Astrocyte of the spinal cord (primary cell): ENCODE results near the gene ATG16L1.
"Not testable (repeated sequence)": the region's sequence is repeated elsewhere in the genome, so short reads cannot be mapped to it uniquely, and the experiment has no call there.

Experiments used
- DNase-seq: peaks from one replicate; pipeline ENCODE4 v3.0.0; 2011; ENCODE audit warnings: low read depth, low spot score
- H3K4me3 ChIP-seq: 2 replicates; pipeline ENCODE4 v1.5.1; 2011; ENCODE audit warnings: low read depth, mild to moderate bottlenecking, low read length, moderate library complexity
- in situ Hi-C: cut with HindIII; loops from 2 replicates; pipeline ENCODE4 v1.10.0; 2017; ENCODE audit warnings: low sequenced_read_pairs
- TF ChIP-seq, protein P1 (sequence below): IDR thresholded peaks from 2 replicates; pipeline ENCODE4 v1.5.1; 2012; ENCODE audit warnings: low read depth, mild to moderate bottlenecking, low read length, inconsistent platforms

Gene ATG16L1

DNA sequence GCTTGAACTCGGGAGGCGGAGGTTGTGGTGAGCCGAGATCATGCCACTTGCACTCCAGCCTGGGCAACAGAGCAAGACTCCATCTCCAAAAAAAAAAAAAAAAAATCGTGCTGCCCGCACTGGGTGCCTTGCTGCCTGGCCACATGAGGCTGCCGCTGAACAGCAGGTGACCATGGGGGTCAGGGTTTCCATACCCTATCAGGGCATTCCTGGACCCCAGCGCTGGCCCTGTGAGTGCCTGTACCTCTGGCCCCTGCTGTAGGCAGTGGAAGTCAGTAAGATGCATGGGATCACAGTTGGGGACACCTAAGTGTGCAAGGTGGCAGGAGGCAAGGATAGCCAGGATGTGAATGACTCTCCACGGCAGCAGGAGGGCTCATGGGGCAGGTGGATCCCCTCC is 75.0 kb downstream of the ATG16L1 start:
- TF ChIP-seq, protein P1, sequence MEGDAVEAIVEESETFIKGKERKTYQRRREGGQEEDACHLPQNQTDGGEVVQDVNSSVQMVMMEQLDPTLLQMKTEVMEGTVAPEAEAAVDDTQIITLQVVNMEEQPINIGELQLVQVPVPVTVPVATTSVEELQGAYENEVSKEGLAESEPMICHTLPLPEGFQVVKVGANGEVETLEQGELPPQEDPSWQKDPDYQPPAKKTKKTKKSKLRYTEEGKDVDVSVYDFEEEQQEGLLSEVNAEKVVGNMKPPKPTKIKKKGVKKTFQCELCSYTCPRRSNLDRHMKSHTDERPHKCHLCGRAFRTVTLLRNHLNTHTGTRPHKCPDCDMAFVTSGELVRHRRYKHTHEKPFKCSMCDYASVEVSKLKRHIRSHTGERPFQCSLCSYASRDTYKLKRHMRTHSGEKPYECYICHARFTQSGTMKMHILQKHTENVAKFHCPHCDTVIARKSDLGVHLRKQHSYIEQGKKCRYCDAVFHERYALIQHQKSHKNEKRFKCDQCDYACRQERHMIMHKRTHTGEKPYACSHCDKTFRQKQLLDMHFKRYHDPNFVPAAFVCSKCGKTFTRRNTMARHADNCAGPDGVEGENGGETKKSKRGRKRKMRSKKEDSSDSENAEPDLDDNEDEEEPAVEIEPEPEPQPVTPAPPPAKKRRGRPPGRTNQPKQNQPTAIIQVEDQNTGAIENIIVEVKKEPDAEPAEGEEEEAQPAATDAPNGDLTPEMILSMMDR = no peak
- in situ Hi-C loops = no loop called here
- H3K4me3 ChIP-seq = no peak overlapping the region
- DNase-seq = no peak

DNA sequence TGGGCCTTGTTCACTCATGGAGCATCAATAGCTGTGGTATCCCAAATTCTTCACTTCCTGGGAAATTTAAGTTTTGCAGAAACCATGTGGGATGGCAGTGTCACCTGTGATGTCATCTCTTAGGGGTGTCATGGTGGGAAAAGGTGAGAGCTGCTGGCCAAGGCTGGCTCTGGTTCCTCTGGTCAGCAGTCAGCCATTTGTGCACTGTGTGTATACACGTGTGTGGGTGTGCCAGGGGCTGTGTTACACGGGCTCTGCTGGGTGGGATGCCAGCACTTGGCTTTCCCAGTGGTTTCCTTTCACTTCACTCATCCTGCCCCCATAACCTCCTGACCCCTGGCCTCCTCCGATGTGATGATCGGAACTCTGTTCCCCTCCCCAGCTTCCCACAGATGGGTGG is 77.4 kb downstream of the ATG16L1 start:
- in situ Hi-C loops = no loop called here
- H3K4me3 ChIP-seq = no peak overlapping the region
- TF ChIP-seq, protein P1 = no peak
- no peak for DNase-seq

DNA sequence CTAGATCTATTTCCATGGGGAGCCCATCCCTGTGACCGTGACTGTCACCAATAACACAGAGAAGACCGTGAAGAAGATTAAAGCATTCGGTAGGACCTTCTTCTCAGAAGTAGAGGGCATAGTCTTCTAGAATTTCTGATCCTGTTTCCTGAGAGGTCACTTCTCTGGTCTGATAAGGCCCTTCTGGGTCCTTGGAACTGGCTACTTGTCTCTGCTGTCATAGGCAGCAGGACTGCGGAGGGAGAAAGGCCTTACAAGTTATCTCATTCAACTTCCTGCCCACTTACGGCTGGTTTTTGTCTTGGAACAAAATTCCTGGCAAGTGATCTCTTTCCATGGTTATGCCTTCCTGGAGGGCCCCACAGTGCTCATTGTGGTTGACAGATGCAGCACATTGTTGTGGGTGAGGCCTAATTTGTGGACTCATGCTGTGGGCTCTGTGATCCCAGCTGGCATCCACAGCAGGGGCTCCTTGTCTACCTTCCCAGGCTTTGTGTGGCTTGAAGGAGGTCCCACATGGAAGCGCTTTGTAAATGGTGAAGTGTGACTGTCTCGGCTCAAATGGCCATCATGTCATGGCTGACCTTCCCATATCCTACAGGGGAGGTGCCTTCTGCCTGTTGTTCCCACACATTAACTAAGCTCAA is 78.1 kb downstream of the ATG16L1 start:
- TF ChIP-seq, protein P1 = no peak
- in situ Hi-C loops = no loop called here
- no peak overlapping the region for H3K4me3 ChIP-seq
- peak; percentile 50 for DNase-seq

DNA sequence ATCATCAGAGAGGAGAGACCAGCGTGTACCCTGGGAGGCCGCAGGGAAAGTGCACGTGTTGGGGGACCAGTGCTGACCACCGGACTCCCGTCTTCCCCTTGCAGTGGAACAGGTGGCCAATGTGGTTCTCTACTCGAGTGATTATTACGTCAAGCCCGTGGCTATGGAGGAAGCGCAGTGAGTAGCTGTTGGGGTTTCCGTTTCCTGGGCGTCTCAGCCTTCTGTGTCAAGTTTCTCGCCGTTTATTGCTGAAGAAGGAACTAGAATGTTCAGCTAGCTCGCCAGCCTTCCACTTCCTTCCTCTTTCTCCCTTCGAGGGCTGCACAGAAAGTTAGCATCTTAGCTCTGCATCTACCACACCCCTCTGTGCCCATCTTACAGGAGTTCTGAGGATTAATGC is 80.1 kb downstream of the ATG16L1 start:
- DNase-seq = no peak
- no peak overlapping the region for H3K4me3 ChIP-seq
- TF ChIP-seq, protein P1 = no peak
- in situ Hi-C loops = no loop called here

DNA sequence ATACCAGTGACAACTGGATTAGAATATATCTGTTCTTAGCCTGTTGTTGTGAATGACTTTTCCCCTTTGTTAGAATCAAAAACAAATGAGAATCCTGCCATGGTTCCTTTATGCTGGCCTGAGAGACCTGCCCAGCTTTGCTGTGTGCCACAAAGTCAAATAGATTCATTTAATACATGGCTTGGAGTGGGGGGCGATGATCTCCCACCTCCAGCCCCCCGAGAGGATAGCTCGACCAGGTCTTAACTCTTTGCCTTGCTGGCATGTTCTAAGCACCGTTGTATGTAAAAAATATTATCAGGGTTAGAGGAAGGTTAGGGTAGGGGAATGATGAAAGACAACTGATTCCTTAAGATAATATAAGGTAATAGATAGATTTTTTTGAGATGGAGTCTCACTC is 80.7 kb downstream of the ATG16L1 start:
- in situ Hi-C loops = no loop called here
- TF ChIP-seq, protein P1 = no peak
- DNase-seq = no peak
- H3K4me3 ChIP-seq = no peak overlapping the region

DNA sequence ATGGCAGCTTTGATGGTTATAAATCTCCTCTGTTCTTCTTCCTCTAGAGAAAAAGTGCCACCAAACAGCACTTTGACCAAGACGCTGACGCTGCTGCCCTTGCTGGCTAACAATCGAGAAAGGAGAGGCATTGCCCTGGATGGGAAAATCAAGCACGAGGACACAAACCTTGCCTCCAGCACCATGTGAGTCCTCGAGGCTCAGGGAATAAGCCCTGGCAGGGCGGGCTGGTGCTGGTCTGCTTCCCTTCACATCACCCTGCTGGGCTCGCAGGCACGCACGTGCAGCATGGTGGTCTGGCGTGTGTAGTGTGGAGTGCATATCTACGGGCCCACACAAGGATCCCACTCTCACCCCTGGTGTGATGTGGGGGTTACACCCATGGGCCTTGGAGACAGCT is 83.4 kb downstream of the ATG16L1 start:
- in situ Hi-C loops = no loop called here
- TF ChIP-seq, protein P1 = no peak
- H3K4me3 ChIP-seq = no peak overlapping the region
- no peak for DNase-seq

DNA sequence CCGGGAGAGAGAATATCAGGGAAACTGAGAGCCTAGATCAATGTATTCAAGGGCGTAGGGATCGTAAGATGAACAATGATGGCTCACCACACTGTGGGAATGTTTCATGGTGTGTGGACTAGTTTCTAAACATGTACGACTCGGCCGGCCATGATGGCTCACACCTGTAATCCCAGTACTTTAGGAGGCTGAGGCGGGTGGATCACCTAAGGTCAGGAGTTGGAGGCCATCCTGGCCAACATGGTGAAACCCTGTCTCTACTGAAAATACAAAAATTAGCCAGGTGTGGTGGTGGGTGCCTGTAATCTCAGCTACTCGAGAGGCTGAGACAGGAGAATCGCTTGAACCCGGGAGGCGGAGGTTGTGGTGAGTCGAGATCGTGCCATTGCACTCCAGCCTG is 84.6 kb downstream of the ATG16L1 start:
- in situ Hi-C loops, H3K4me3 ChIP-seq, DNase-seq: not testable (repeated sequence)
